Measurements from ENCODE around the gene IGF1R.

DNA sequence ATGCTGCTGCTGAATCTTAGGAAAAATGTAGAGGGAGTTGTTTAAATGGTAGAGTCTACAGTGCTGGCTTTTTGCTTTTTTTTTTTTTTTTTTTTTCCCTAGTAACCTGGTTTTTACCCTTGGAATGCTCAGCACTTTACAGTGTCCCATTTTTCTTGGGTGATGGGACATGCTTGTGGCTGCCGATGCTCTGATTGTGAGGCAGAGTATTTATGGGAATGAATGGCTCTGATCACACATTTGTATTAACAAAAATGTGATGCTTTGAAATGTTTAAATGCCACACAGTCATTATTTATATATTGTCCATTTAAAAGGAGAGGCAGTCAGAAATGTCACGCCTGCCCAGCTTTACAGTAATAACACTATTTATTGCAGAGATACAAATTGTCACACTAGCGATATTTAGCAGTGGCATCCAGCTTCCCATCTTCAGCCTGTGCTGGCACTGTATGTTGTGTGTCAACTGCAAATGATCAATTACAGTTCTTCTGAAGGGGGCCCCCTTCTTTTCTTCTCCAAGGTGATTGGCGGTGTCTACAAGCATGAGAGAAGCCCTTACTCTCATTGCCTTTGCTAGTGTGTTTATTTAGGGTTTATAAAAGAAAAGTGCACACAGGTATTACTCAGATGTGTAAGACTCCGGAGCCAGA is 30.9 kb upstream of the IGF1R start:
- TF ChIP-seq POLR2A (IDR thresholded peaks at IDR 0.05; ENCODE audit: borderline replicate concordance, extremely low read depth, insufficient read depth, insufficient read length) (no peak), EZH2 (IDR thresholded peaks at IDR 0.05) (no peak), ZFX (IDR thresholded peaks at IDR 0.05) (no peak), SRF (IDR thresholded peaks at IDR 0.05; ENCODE audit: low read depth) (no peak), TCF7L2 (IDR thresholded peaks at IDR 0.05; ENCODE audit: borderline replicate concordance, extremely low read depth, insufficient read depth, insufficient read length) (no peak), EZH2phosphoT487 (IDR thresholded peaks at IDR 0.05; ENCODE audit: borderline replicate concordance) (no peak), CEBPB (IDR thresholded peaks at IDR 0.05; ENCODE audit: low read depth) (no peak), RAD21 (IDR thresholded peaks at IDR 0.05; ENCODE audit: low read depth) (no peak)
- TF ChIP-seq, protein P1, sequence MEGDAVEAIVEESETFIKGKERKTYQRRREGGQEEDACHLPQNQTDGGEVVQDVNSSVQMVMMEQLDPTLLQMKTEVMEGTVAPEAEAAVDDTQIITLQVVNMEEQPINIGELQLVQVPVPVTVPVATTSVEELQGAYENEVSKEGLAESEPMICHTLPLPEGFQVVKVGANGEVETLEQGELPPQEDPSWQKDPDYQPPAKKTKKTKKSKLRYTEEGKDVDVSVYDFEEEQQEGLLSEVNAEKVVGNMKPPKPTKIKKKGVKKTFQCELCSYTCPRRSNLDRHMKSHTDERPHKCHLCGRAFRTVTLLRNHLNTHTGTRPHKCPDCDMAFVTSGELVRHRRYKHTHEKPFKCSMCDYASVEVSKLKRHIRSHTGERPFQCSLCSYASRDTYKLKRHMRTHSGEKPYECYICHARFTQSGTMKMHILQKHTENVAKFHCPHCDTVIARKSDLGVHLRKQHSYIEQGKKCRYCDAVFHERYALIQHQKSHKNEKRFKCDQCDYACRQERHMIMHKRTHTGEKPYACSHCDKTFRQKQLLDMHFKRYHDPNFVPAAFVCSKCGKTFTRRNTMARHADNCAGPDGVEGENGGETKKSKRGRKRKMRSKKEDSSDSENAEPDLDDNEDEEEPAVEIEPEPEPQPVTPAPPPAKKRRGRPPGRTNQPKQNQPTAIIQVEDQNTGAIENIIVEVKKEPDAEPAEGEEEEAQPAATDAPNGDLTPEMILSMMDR (IDR thresholded peaks at IDR 0.05 in 2 of 3, conservative IDR thresholded peaks at IDR 0.05 in 1 of 3; ENCODE audit: borderline replicate concordance in 1 of 3, insufficient read depth in 1 of 3, low read depth in 2 of 3, low read length in 2 of 3), result no peak
- TF ChIP-seq, protein P2, sequence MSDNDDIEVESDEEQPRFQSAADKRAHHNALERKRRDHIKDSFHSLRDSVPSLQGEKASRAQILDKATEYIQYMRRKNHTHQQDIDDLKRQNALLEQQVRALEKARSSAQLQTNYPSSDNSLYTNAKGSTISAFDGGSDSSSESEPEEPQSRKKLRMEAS (IDR thresholded peaks at IDR 0.05), result no peak
- TF ChIP-seq, protein P3, sequence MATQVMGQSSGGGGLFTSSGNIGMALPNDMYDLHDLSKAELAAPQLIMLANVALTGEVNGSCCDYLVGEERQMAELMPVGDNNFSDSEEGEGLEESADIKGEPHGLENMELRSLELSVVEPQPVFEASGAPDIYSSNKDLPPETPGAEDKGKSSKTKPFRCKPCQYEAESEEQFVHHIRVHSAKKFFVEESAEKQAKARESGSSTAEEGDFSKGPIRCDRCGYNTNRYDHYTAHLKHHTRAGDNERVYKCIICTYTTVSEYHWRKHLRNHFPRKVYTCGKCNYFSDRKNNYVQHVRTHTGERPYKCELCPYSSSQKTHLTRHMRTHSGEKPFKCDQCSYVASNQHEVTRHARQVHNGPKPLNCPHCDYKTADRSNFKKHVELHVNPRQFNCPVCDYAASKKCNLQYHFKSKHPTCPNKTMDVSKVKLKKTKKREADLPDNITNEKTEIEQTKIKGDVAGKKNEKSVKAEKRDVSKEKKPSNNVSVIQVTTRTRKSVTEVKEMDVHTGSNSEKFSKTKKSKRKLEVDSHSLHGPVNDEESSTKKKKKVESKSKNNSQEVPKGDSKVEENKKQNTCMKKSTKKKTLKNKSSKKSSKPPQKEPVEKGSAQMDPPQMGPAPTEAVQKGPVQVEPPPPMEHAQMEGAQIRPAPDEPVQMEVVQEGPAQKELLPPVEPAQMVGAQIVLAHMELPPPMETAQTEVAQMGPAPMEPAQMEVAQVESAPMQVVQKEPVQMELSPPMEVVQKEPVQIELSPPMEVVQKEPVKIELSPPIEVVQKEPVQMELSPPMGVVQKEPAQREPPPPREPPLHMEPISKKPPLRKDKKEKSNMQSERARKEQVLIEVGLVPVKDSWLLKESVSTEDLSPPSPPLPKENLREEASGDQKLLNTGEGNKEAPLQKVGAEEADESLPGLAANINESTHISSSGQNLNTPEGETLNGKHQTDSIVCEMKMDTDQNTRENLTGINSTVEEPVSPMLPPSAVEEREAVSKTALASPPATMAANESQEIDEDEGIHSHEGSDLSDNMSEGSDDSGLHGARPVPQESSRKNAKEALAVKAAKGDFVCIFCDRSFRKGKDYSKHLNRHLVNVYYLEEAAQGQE (IDR thresholded peaks at IDR 0.05; ENCODE audit: low read depth), result no peak
